ENCODE results near the gene HPS5.

DNA sequence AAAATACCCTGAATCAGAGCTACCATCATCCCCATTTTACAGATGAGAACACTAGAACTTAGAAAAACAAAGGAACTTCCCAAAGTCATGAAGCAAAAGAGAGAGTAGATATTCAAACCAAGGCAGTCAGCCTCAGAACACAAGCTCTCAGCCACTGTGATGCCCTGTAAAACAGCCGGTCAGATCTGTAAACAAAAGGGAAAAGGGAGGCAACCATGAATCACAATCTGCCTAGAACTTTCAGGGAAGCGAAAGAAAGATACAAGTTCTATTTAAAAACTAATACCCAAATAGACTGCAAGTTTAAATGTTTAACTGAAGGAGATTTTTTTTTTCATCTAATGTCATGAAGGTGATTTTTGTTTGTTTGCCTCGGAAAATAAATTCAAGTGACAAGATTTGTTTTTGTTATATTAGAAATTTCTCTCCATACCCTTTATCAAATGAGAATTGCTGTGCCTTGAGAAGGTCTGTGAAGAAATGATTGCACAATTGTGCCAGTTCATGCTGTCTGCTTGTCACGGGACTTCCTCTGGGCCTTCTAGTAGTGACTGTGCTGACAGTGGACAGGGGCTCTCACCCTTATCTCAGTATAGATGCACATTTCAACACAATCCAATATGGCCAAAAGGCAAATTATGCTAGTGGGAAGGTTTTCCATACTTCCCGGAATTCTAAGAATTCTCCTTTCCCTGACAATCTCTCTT lies 44.2 kb downstream of the HPS5 start:
- TF ChIP-seq POLR2A (IDR thresholded peaks at IDR 0.05), result no peak
- TF ChIP-seq, protein P1, sequence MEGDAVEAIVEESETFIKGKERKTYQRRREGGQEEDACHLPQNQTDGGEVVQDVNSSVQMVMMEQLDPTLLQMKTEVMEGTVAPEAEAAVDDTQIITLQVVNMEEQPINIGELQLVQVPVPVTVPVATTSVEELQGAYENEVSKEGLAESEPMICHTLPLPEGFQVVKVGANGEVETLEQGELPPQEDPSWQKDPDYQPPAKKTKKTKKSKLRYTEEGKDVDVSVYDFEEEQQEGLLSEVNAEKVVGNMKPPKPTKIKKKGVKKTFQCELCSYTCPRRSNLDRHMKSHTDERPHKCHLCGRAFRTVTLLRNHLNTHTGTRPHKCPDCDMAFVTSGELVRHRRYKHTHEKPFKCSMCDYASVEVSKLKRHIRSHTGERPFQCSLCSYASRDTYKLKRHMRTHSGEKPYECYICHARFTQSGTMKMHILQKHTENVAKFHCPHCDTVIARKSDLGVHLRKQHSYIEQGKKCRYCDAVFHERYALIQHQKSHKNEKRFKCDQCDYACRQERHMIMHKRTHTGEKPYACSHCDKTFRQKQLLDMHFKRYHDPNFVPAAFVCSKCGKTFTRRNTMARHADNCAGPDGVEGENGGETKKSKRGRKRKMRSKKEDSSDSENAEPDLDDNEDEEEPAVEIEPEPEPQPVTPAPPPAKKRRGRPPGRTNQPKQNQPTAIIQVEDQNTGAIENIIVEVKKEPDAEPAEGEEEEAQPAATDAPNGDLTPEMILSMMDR (IDR thresholded peaks at IDR 0.05), result no peak

Data from adrenal gland (tissue), 5 donors.